ENCODE measurements around the gene FOXO3B.
"Not testable (repeated sequence)": the region's sequence is repeated elsewhere in the genome, so short reads cannot be mapped to it uniquely, and the experiment has no call there.

Gene FOXO3B

DNA sequence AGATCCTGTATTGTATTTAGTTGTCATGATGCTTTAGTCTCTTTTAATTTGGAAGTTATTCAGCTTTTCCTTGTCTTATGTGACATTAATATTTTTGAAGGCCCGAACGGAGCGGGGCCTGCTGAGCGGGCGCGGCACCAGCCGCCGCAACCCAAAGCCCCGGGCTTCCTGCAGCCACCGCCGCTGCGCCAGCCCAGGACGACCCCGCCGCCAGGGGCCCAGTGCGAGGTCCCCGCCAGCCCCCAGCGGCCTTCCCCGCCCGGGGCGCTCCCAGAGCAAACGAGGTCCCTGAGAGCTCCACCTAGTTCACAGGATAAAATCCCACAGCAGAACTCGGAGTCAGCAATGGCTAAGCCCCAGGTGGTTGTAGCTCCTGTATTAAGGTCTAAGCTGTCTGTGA is 32.0 kb downstream of the FOXO3B start:
- not testable (repeated sequence) for DNase-seq (ENCODE audit: low spot score)

DNA sequence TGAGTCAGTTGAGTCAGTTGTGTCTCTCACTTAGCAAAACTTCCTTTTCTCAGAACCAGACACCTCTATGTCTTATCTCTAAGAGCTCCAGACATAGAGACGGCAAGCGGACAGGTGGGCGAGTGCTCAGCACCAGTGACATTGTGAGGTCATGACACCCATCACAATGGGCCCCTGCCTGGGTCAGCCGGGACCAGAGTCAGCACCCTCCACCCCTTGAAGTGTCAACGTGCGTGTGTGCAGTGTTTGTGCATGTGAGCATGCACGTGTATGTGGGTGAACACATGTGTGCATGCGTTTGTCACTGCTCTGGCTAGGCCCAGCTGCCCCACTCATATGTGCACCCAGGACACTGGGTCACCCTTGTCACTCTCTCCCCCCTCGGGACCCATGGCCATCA is 37.8 kb downstream of the FOXO3B start, which contains the start of gene TBC1D28:
Gene TBC1D28, minus strand, starts transcription at position 101 of the 400 bp plus-strand sequence. CDS start 3,039 bp downstream, outside the sequence.
- not testable (repeated sequence) for DNase-seq (ENCODE audit: low spot score)

DNA sequence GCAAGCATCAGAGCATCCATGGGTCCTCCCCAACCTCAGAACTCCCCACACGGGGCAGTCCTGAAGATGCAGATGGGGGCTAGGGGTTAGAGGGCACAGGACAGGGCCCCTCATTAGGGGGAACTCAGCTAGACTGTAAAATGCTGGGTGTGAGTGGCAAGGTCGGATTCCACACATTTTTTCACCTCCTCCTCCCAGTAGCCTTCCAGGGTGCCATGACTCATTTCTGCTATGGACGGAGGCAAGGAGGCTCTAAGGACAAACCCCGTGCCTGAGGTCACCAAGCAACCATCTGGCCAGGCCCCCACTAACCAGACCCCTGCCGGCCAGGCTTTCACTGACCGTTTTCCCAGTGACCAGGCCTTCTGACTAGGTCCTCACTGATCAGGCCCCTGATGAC is 39.0 kb downstream of the FOXO3B start:
- DNase-seq (ENCODE audit: low spot score) = not testable (repeated sequence)

DNA sequence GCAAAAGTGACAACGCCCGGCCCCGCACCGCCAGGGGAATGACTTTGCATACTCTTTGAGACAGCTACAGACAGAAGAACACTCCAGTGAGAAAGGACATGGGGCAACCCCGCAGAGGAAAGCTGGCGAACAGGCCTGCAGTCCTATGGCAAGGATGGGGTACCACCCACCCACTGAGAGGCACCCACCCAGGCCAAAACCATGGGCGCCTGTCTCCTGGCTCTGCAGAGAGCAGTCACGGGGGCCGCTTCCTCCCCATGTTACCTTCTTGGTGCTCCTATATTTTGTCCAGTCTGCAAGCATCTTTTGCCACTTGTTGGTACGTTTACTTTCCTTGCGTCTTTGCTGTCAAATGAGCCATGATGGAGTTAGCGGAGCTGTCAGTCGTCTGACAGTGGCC is 43.8 kb downstream of the FOXO3B start:
- not testable (repeated sequence) for DNase-seq (ENCODE audit: low spot score)

DNA sequence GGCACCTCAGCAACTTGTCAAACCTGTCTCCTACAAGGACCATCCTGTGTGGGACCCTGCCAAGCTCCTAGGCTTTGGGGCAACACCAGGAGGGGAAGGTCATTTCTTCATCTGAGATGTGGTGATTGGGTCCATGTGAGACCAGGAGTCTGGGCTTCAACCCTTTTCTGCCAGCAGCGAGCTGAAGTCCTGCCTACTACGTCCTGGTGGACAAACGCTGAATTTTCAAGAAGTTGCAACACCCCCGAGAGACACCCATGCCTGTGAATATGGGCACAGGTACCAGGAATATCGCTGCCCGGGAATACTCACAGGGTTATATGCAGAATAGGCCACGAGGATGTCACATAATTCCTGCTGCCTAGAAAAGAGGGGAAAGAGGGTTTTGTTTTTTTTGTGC is 45.9 kb downstream of the FOXO3B start:
- DNase-seq (ENCODE audit: low spot score) = not testable (repeated sequence)

DNA sequence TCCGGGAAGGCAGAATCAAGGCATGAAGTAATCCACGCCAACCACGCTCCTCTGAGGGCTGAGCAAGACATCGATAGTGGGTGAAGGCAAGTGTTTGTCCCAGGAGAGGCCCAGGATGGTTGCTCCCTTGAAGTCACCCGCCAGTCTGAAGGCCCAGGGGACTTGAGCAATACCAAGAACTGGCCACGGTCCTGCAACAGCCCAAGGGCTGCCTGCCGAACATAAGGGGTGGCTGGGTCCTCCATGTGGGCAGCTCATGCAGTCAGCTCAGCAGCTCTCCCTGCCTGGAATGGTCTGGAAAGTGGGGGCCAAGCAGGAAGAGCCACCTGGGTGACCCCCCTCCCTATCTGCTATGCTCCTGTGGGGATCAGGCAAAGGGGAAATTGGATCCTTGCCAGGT is 46.3 kb downstream of the FOXO3B start:
- DNase-seq (ENCODE audit: low spot score) = not testable (repeated sequence)

DNA sequence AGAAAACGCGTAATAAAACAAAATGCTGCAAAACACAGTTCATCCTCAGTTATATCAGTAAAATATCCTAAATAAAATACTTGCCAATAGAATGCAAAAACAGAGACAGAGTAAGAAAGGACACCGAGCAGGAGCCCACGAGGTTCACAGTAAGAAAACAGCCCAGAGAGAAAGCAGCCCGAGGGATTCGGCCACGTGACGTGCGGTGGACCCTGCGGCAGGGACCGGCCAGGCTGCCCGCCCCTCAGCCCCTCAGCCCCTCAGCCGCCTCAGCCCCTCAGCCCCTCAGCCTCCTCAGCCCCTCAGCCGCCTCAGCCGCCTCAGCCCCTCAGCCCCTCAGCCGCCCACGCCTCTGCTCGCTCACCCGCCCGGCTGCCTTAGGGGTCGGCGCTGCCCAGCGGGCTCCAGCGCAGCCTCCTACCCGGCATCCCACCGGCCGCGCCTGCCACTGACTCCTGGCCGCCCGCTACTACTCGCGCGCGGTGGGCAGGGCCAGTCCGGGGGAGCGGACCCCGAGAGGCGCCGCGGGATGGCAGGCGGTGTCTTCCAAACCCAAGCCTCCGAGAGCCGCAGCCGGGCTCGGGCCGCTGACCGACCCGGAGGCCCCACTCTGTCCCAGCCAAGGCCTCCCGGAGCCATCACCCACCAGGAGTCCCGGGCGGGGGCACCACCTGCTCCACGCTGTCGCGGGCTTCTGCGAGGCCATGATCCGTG is 47.4 kb downstream of the FOXO3B start:
- not testable (repeated sequence) for DNase-seq (ENCODE audit: low spot score)

Data from COLO829 (cell line).